ENCODE results near the gene TMEM37. TPM values are rescaled to one million over a fixed set of nuclear protein-coding genes. Genes with fewer than 3 reads are reported as not detected.

The TMEM37 gene
- total and polyA plus RNA-seq, 2 of the 13 experiments (the other 11 are each of a cell fraction or from before 2014, with no cell fraction given): 37.7 to 115 TPM

GRCh38 chr2:119439574-119440500 is 8.2 kb downstream of the TMEM37 start:
- CTCF ChIA-PET (ENCODE audit: low intra/inter-chr PET ratio, low total read pairs): interaction anchor here (1.2 kb wide), 1 partner anchor 37 kb away, joined by 3 read pairs; no protein-coding TSS in a partner anchor
- TF ChIP-seq HES4 (CRISPR knock-in tag; IDR thresholded peaks at IDR 0.05; ENCODE audit: borderline replicate concordance) (0 out of 2 replicates have a peak, but pooled peaks have one; percentile 16), MIER3 (CRISPR knock-in tag; IDR thresholded peaks at IDR 0.05; ENCODE audit: borderline replicate concordance) (0 out of 2 replicates have a peak, but pooled peaks have one; percentile 8), UBTF (CRISPR knock-in tag; IDR thresholded peaks at IDR 0.05) (no peak), ZNF646 (CRISPR knock-in tag; IDR thresholded peaks at IDR 0.05) (0 out of 2 replicates have a peak, but pooled peaks have one; percentile 31), ZFP90 (CRISPR knock-in tag; IDR thresholded peaks at IDR 0.05; ENCODE audit: borderline replicate concordance) (no peak), RBFOX2 (IDR thresholded peaks at IDR 0.05; ENCODE audit: low read depth, low read length) (no peak; the same call in 1 of the 2 replicates), SOX13 (IDR thresholded peaks at IDR 0.05) (no peak), SOX13 (CRISPR knock-in tag; conservative IDR thresholded peaks at IDR 0.05 in 1 of 2, IDR thresholded peaks at IDR 0.05 in 1 of 2) (no peak), TEAD3 (CRISPR knock-in tag; optimal IDR thresholded peaks at IDR 0.05; ENCODE audit: borderline replicate concordance) (peak; percentile 30), PCBP1 (IDR thresholded peaks at IDR 0.05; ENCODE audit: borderline replicate concordance, low read depth, low read length) (no peak), TIGD3 (CRISPR knock-in tag; IDR thresholded peaks at IDR 0.05; ENCODE audit: borderline replicate concordance) (no peak)

More at GRCh38 chr2:119439574-119440500, 8.2 kb downstream of the TMEM37 start:
- Histone ChIP-seq H3K79me2 (ENCODE audit: insufficient read depth, low read length) (peaks cover 37% of the 10 kb centered on the region), H2AFZ (ENCODE audit: low read length) (no peak overlapping the region), H3K27me3 (ENCODE audit: control insufficient read depth in 1 of 2, insufficient read depth in 2 of 2, low read length in 2 of 2) (no peaks in the 10 kb centered on the region), H3K4me3 (replicated peaks in 1 of 3; ENCODE audit: insufficient read depth in 1 of 3, low read depth in 2 of 3, low read length in 3 of 3) (peak overlapping the region in 1 of 3 experiments; percentile 8; a peak in 1 of 6 replicates), H3K36me3 (replicated peaks in 1 of 2; ENCODE audit: control insufficient read depth in 1 of 2, insufficient read depth in 2 of 2, low read length in 2 of 2) (peaks cover 0 to 2% of the 10 kb centered on the region in 2 experiments; a peak in 3 of 5 replicates), H3K4me2 (ENCODE audit: low read depth, low read length) (peak overlapping the region; percentile 33), H4K20me1 (ENCODE audit: insufficient read depth, low read length) (peaks cover 18% of the 10 kb centered on the region; the same call in 1 of the 2 replicates), H3K27ac (ENCODE audit: extremely low read length, insufficient read depth, low read length) (no peak overlapping the region), H3K9me3 (ENCODE audit: low read length) (no peaks in the 10 kb centered on the region), H3K4me1 (ENCODE audit: insufficient read depth, low read length) (peaks cover 81% of the 10 kb centered on the region), H3K9ac (ENCODE audit: insufficient read depth, low read depth, low read length) (no peak overlapping the region)
- FAIRE-seq: no peak
- POLR2A ChIA-PET: interaction anchor here (1.0 to 3.5 kb wide), 6 partner anchors 9 to 16 kb away, joined by 4 to 21 read pairs (median 6); partner anchors contain the start of gene TMEM37
- BruUV-seq (replicated peaks): no TSS peak
- 78% methylated on average over 14 of the region's 15 CpGs for whole genome bisulfite sequencing (ENCODE audit: low lambda C conversion rate)
- no peak for DNase-seq (ENCODE audit: low spot score)
- intact Hi-C loops (cut with micrococcal nuclease; ENCODE audit: unreplicated experiment) (loop anchor here (1.0 kb wide), 1 partner anchor 31 kb away; no protein-coding TSS in a partner anchor), in situ Hi-C loops (cut with HindIII; ENCODE audit: extremely low pct_ligation_motif_present, low pct_unique_long_range_greater_than_20kb) (loop anchor here (5.0 kb wide), 1 partner anchor 32 kb away; no protein-coding TSS in a partner anchor)
- no peak for ATAC-seq

All from HepG2 (cell line).